Measurements from ENCODE around the gene AKAP8L. TPM values are rescaled to one million over a fixed set of nuclear protein-coding genes. Genes with fewer than 3 reads are reported as not detected.

AKAP8L gene
- polyA plus RNA-seq, 4 donors: 84.3 to 130 (median 120) TPM

DNA sequence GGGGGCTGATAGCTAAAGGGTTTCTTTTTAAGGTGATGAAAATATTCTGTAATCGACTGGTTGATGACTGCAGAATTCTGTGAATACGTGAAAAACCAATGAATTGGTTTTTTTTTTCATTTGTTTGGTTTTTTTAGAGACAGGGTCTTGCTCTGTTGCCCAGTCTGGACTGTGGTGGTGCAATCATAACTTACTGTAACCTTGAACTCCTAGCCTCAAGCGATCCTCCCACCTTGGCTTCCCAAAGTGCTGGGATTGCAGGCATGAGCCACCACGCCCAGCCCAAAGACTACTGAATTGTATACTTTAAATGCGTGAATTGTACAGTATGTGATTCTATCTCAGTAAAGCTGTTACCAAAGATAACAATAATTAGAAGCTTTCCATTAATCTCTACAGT, 24.4 kb downstream of the AKAP8L start:
- DNase-seq (ENCODE audit: low read depth in 4 of 4, low spot score in 2 of 4): no peak

DNA sequence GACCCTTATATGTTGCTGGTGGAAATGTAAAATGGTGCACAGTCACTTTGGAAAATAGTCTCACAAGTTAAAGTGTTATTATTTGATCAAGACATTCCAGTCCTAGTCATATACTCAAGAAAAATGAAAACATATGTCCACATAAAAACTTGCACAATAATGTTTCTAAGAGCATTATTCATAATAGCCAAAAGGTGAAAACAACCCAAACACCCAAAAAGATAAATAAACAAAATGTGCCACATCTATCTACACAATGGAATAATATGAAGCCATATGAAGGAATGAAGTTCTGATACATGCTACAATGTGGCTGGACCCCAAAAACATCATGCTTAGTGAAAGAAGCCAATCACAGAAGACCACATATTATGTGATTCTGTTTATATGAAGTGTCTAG, 24.8 kb downstream of the AKAP8L start:
- DNase-seq (ENCODE audit: low read depth in 4 of 4, low spot score in 2 of 4): no peak

DNA sequence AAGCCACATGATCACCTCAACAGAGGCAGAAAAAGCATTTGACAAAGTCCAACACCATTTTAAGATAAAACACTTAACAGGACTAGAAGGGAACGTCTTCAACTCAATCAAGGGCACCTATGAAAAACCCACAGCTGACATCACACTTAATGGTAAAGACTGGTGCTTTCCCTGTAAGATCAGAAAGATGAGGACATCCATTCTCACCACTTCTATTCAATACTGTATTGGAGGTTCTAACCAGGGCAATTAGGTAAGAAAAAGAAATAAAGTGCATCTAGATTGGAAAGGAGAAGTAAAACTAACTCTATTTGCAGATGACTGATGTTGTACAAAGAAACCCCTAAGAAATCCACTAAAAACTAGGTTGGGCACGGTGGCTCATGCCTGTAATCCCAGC, 28.0 kb downstream of the AKAP8L start:
- DNase-seq (ENCODE audit: low read depth in 4 of 4, low spot score in 2 of 4): no peak

DNA sequence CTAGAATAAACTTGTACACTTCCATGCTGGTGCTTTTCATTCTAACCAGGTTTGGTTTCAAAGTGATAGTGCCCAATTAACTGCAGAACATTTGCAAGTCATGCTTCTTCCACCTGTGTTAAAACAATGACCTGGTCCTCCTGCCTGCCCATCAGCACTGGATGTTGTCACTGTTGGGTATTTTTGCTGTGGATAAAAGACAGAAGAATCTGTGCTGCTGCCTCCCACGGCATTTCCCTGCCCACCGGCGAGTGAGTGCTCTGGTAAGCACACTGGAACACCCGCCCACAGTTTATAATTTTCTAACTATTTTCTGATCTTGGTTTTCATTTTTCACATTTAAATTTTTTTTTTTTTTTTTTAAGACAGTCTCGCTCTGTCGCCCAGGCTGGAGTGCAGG, 36.9 kb downstream of the AKAP8L start:
- DNase-seq (ENCODE audit: low read depth in 4 of 4, low spot score in 2 of 4): no peak

DNA sequence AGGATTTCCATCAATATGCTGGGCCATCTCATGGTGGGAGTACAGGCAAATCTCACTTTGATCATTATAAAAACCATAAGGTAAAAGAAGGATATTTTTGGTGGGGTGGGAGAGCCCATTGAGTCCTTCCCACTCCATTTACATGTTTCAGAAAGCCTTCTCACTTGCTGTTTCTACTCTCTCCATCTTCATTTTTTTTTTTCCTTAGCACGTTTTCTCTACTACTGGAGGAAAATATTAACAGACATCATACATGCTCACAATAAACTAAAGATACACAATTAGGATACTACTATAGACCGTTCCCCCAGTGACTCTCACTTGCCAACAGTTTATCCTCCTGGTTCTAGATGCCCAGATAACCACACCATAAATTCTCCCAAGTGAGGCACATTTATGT, 37.4 kb downstream of the AKAP8L start:
- no peak for DNase-seq (ENCODE audit: low read depth in 4 of 4, low spot score in 2 of 4)

DNA sequence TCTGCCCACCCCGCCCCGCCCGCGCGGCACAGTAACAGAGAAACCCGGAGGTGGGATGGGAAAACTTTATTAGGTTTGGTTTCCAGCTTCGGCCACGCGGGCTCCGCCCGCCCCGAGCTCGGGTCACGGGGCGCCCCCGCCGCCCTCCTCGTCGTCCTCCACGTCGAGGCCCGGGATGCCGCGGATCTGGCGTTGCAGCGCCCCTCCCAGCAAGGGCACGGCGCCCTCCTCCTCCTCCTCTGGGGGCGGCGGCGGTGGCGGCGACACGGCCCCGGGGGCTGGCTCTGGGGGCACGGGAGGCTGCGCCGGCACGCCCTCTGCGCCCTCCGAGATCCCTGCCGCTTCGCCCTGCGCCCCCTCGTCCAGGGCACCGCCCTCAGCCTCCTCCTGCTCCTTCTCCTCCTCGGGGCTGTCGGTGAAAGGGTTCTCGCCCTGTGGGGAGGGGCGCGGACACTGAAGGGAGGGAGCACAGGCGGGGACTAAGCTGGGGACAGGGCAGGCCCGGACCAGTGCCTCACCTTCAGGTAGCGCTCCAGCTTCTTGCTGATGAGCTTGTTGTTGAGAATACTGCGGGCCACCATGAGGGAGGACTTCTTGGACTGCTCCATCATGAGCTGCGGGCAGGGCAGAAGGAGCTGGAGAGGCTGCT, 38.7 kb downstream of the AKAP8L start:
- peak in 2 of 4 donors; percentile 24 to 33 for DNase-seq (ENCODE audit: low read depth in 4 of 4, low spot score in 2 of 4)

DNA sequence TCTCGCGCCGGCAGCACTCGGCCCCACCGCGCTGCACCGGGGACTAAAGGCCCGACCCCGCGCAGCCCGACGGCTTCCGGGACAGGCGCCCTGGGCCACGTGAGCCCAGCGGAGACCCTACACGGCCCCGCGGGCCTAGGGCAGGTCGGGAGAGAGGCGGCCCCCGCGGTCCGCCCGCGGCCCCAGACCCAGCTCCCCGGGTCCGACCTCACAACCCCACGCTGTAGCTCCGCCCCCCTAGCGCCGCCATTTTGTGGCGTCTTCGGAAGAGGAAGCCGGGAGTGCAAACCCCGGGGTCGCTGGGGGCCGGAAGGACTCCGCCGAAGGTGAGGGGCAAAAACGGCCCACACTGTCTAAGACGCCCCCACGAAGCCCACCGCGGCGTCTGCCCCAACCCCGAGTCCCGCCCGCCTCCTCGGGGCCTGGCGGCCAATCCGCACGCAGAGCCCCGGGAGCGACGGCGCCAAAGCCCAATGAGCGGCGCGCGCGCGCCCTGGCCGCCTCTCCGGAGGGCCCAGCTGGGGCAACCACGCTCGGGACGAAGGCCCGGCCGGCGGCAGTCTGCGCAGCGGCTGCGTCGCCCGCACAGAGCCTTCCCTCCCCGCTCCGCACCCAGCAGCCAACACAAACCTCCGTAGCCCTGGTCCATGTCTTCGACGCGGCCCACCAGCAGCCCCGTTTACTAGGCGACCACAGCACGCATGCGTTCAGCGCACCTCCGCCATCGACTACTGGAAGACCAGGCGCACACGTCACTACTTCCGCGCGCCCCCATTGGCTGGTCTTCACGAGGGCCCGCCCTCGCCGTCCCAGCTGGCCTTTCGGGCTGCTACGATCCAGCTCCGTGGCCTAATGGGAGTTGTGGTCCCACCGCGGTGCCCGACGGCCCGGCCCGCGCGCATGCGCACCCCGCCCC, 39.4 kb downstream of the AKAP8L start, which contains the start of gene AKAP8:
Gene AKAP8, minus strand, starts transcription at position 705 of the 916 bp plus-strand sequence. Its CDS starts 56 bp downstream, at position 649.
- peak; percentile 91 to 97 (median 95) for DNase-seq (ENCODE audit: low read depth in 4 of 4, low spot score in 2 of 4)

DNA sequence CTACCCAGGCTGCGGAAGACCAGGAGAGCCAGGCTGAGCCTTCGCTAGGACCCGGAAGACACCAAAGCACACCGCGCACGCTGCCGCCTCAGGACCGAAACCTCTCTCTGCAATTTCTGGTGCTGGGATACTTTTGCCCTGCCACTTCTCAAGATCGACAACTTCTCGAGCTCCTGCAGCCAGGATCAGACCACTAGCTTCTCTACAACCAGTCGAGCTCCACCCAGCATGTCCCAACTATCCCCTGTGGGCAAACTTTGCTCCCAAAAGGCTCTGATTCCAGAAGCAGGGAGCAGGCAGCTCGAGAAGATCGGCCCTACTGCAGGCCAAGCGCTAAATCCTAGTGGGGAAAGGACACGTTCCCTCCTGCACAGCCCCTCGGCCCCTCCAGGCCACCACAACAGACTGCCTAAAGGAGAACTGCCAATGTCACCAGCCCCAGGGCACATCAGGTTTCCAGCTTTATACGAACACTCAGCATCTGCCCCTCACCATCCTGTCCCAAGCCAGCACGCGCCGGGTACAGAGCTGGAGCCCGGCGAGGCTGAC, 40.2 kb downstream of the AKAP8L start:
- DNase-seq (ENCODE audit: low read depth in 4 of 4, low spot score in 2 of 4): peak in 3 of 4 donors; percentile 9 to 27 (median 15)

DNA sequence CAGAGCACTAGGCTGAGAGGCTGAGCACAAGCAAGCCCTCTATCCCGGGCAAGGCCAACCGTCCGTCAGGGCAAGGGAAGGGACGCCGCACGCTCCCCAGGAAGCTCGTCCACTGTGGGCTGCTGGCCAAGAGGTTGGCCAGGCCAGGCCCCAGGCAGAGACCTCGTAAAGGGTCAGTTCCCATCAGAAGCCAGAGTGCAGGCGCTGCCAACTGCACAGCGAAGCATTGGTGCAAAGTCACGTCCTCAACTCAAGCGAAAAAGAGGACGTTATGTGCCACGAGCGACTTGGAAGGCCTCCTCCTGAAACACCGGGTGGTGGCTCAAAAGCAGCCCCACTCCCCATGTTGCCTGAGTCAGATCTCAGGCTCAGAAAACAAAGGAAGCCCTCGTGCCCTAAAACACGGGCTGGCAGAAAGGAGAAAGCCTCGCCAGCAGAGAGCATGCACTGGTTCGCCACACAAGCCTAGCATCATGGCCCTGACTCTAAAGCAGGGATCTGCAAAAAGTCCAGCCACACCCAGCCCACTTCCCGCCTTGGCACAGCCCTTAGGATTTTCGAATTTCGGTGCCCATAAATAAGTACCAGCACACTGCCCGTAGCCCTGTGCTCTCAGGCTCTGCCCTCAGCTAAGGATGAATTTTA, 43.9 kb downstream of the AKAP8L start:
- DNase-seq (ENCODE audit: low read depth in 4 of 4, low spot score in 2 of 4): no peak

DNA sequence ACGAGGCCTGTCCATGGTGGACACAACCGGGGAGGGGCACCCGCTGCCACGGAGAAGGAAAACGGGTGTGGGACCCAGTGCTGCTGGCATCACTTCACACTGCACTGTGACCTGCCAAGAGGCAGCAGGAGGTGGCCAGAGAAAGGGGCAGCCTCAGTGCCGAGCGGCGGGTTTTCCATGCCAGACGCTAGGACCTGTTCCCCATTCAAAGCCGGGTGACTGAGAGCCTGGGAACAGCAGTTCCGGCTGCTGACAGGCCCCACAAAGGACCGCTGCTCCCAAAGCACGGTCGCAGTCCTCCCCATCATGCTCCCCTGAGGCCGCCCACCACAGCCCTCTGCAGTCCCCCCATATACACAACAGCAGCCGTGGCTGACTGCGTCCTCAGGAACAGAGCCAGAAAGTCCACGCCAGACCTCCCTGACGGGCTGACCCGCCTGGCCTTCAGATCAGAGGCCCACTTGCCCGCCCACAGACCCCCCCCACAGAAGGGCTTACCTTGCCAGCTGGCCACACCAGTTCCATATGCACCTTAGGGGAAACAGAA, 44.6 kb downstream of the AKAP8L start:
- DNase-seq (ENCODE audit: low read depth in 4 of 4, low spot score in 2 of 4): no peak

DNA sequence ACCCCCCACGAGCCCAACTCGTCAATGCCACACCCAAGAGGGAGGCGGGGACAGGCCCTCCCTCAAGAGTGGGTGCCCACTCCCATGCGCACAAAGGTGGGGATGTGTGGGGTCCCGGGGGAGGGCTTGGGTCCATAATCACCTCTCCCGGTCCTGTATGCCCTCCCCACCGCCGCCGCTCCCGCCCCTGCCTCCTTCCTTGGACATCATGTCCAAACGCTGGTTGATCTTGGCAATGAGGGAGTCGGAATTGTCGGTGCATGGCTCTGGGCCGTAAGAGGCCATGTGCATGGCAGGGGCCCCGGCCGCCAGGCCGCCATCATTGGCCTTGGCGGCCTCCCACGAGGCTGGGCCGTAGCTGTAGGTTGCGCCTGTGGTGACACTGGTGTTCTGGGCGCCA, 45.1 kb downstream of the AKAP8L start:
- no peak for DNase-seq (ENCODE audit: low read depth in 4 of 4, low spot score in 2 of 4)

DNA sequence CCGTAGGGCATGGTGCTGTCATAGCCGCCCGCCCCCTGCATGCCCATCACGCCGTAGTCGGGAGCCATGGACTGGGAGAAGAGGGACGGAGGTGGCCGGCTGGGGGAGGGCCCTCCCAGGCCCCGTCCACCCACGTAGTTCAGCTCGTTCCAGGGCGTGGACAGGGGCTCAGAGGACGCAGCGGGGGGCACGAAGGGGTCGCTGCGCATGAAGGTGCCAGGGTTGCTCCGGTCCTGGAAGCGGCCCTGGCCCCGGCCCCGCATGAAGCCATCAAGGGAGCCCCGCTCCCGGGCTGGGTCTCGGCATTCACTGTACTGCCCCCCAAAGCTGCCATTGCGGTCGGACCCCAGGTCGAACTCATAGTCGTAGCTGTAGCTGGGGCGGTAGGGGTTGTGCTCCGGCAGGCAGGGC, 45.9 kb downstream of the AKAP8L start:
- DNase-seq (ENCODE audit: low read depth in 4 of 4, low spot score in 2 of 4): no peak

DNA sequence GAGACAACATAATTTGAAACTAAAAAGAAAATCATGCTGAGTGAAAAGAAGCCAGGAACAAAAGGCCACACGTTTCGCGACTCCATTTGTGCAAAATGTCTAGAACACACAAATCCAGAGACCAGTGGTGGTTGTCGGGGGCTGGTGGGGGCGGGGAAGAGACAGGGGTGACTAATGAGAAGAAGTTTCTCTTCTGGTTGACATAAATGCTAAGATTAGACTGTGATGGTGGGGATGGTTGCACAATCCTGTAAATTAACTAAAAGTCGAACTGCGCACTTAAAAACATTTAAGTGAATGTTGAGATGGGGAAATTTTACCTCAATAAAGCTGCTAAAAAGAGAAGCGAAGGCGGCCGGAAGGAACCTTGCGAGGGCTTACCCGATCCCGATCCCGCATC, 46.3 kb downstream of the AKAP8L start:
- no peak for DNase-seq (ENCODE audit: low read depth in 4 of 4, low spot score in 2 of 4)

DNA sequence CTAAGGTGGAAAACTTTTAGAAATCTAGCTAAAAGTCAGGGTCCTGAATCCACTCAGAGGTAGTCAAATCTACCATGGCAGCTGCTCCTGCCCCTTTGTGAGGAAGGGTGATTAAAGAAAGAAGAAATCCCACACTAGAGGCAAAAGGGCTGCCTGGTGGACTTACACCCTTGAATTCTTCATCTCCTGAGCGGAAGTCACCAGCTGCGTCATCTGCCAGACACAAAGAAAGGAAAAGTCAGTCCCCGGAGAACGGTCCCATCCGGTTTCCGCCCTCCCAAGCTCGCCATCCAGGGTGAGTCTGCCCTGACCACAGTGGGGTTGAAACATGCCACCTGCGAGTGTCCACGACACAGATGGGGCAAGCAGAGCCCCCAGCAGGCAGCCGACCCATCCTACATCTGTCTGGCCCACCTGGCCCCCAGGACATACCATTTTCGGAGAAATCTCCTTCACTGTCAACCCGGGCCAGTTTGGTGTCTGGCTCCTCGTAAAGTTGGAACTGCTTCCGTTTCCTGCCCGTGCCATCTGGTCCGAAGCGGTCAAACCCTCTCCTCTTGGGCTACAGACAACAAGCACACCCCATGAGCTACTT, 46.9 kb downstream of the AKAP8L start:
- no peak for DNase-seq (ENCODE audit: low read depth in 4 of 4, low spot score in 2 of 4)

DNA sequence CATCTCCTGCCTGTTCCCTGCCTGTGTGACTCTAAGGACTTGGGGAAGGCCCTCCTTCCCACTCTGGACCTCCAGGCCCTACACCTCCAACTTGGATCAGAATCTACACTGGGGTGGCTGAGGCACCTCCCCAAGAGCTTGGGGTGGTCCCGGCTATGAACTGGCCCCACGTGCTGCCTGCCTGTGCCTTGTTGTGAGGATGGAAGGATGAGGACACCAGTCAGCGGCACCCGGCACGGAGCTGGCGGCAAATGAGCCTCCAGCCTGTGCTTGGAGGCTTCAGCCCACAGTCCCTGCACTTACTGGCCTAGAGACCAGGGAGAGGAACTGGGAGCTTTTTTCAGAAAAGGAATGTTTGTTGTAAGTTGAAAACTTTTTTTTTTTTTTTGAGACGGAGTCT, 47.7 kb downstream of the AKAP8L start:
- no peak for DNase-seq (ENCODE audit: low read depth in 4 of 4, low spot score in 2 of 4)

DNA sequence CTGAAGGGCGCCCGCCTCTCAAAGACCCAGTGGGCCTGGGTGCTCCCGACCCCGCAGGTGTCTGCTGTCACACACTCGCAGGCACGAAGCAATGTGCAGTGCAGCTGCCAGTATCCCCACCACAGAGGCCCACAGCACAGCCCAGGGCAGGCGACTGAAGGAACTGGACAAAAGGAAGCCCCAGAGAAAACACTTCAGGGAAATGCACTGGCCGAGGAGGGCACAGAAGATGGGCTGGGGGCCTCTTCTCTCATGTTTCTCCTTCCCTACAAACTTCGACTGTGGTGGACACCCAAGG, 49.2 kb downstream of the AKAP8L start:
- no peak for DNase-seq (ENCODE audit: low read depth in 4 of 4, low spot score in 2 of 4)

DNA sequence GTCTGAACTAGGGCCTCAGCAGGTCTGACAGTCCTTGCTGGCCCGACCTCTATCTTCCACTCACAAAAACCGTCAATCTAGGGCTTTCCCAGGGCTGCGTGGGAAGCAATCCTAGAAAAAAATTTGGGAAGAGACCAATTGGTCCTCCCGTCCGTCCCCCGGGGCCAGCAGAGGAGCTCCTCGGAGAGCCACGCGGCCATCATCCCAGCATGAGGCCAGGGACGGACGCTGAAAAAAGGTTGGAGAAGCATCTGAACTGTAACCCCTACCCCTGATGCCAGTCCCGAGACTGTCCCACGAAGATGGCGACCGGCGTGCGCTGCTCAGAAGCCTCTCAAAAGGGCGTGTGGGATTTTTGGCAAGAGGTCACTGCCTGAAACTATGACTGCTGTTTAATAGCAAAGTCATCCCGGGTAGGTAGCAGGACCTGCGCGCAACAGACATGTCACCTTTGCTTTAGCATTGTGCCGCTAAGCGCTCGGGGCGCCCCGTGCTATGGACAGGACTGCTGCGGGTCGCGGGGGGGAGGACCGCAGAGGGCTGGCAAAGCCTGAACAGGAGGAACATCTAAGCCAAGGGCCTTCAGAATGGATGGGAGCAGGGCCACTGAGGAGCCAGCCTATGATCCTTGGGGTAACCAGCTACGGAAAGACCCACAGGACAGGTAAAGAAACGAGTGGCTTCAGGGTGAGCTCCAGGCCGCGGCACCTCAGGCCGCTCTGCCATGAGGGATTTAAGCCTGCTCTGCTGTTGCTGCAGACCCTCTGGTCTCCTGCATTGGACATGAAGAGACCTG, 49.8 kb downstream of the AKAP8L start:
- DNase-seq (ENCODE audit: low read depth in 4 of 4, low spot score in 2 of 4): no peak

DNA sequence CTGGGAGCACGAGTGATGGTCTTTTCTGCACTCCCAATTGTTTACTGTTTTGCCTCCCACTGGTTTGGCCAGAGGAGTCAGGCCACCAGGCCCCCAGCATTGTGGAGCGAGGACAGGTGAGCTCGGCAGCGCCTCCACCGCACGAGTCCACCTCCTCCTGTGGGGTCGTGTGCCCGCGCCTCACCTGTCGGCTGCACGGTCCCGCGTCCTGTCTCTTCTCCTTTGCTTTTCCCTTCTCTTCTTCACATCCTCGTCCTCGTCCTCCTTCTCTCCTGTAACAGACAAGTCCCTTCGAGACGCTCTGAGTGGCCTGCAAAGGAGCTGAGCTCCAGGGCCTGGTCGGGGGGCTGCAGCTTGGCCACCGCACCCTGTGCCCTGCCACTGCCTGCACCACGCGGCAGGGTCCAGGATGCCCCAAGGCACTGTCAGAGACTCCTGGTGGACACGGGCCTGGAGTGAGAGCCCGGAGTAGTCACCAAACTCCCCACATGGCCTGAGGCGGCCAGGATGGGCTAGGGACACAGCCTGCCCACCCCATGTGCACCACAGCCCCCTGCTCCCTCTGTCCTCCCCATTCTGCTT, 50.6 kb downstream of the AKAP8L start:
- DNase-seq (ENCODE audit: low read depth in 4 of 4, low spot score in 2 of 4): no peak

DNA sequence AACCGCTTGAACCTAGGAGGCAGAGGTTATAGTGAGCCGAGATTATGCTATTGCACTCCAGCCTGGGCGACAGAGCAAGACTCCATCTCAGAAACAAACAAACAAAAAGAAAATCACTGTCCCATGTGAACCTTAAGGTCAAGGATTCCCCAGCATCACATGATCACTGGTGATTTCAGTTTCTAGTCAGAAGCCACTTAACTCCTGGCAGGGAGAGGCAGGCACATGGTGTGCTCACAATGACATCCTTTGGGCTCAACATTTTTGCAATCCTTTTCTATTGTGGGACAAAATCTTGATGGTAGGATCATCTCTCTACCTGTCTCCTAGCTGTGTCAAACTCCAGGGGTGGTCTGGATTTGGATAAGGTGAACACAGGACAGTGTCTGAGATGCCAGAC, 51.3 kb downstream of the AKAP8L start:
- DNase-seq (ENCODE audit: low read depth in 4 of 4, low spot score in 2 of 4): no peak

Data from left renal cortex interstitium (tissue), 4 donors.